Hepatocyte (in vitro differentiated cells): ENCODE measurements around the gene PTPRM. TPM values are rescaled to one million over a fixed set of nuclear protein-coding genes. Genes with fewer than 3 reads are reported as not detected.

Experiments
- DNase-seq: peaks from one replicate; pipeline ENCODE4 v3.0.0-alpha.2; 2016; ENCODE audit warnings: low spot score
- H2AFZ ChIP-seq: fragments of 200-600 bp; sonication (generic); 2 replicates; pipeline ENCODE4 v1.6.0; 2016; ENCODE audit warnings: antibody characterized with exemption, mild to moderate bottlenecking
- H3K27ac ChIP-seq: fragments of 200-600 bp; sonication (generic); 2 replicates; pipeline ENCODE4 v1.5.1; 2016; ENCODE audit warnings: mild to moderate bottlenecking
- H3K27me3 ChIP-seq: fragments of 200-600 bp; sonication (generic); 2 replicates; pipeline ENCODE4 v1.6.1; 2016
- H3K36me3 ChIP-seq: fragments of 200-600 bp; sonication (generic); replicated peaks from 2 replicates; pipeline ENCODE4 v1.5.1; 2016; ENCODE audit warnings: low read depth; ENCODE audit not compliant: insufficient read depth
- H3K4me1 ChIP-seq: fragments of 200-600 bp; sonication (generic); 2 replicates; pipeline ENCODE4 v1.5.1; 2016; ENCODE audit warnings: mild to moderate bottlenecking, moderate library complexity; ENCODE audit not compliant: insufficient read depth
- H3K4me2 ChIP-seq: fragments of 200-600 bp; sonication (generic); 2 replicates; pipeline ENCODE4 v1.6.0; 2016
- H3K4me3 ChIP-seq: fragments of 200-600 bp; sonication (generic); 2 replicates; pipeline ENCODE4 v1.5.1; 2016; ENCODE audit warnings: mild to moderate bottlenecking
- H3K79me2 ChIP-seq: fragments of 200-600 bp; sonication (generic); 2 replicates; pipeline ENCODE4 v1.6.0; 2017; ENCODE audit warnings: mild to moderate bottlenecking
- H3K9me2 ChIP-seq: fragments of 200-600 bp; sonication (generic); replicated peaks from 2 replicates; pipeline ENCODE4 v1.6.0; 2017; ENCODE audit warnings: mild to moderate bottlenecking; ENCODE audit not compliant: insufficient read depth
- H3K9me3 ChIP-seq: fragments of 200-600 bp; sonication (generic); 2 replicates; pipeline ENCODE4 v1.5.1; 2016; ENCODE audit warnings: low read depth, mild to moderate bottlenecking
- H4K20me1 ChIP-seq: fragments of 200-600 bp; sonication (generic); 2 replicates; pipeline ENCODE4 v1.6.0; 2016; ENCODE audit warnings: mild to moderate bottlenecking; ENCODE audit not compliant: insufficient read depth, poor library complexity, severe bottlenecking
- CTCF ChIP-seq: fragments of 200-600 bp; sonication (generic); IDR thresholded peaks from 2 replicates; pipeline ENCODE4 v1.5.1; 2016; ENCODE audit warnings: antibody characterized with exemption, mild to moderate bottlenecking; ENCODE audit not compliant: poor library complexity
- EZH2 ChIP-seq: fragments of 200-600 bp; sonication (generic); IDR thresholded peaks from 2 replicates; pipeline ENCODE4 v1.6.1; 2016; ENCODE audit warnings: antibody characterized with exemption, mild to moderate bottlenecking, borderline replicate concordance
- EZH2phosphoT487 ChIP-seq: fragments of 200-600 bp; sonication (generic); IDR thresholded peaks from one replicate; pipeline ENCODE4 v1.6.1; 2018; ENCODE audit warnings: antibody characterized with exemption, mild to moderate bottlenecking, low read depth, moderate library complexity; ENCODE audit not compliant: unreplicated experiment, severe bottlenecking
- WGBS: methylation state at CpG from one replicate; pipeline ENCODE4 v1.1.6; 2016; ENCODE audit warnings: low lambda C conversion rate; ENCODE audit errors: missing lambda C conversion rate; 5-methylcytosine and 5-hydroxymethylcytosine counted together
- polyA plus RNA-seq: library from polyadenylated mRNA; unstranded; fragments of >200 nt; fragmentation: Nextera tagmentation; extraction: Ambion mirVana; gene quantifications from 2 replicates; pipeline ENCODE4 v1.2.1, GENCODE V29; 2016
- total RNA-seq: library from RNA; depleted of rRNA; stranded (reverse); fragments of >200 nt; gene quantifications from 2 replicates; pipeline ENCODE4 v1.2.3, GENCODE V29; 2014

PTPRM gene
- total and polyA plus RNA-seq, 2 experiments from 2014 or later = 26.1 to 47.4 TPM

GRCh38 chr18:7757175-7757574 is 190.1 kb downstream of the PTPRM start:
- Histone ChIP-seq H3K9me3 (no peaks in the 10 kb centered on the region), H3K79me2 (peaks cover 24% of the 10 kb centered on the region), H3K27me3 (no peaks in the 10 kb centered on the region), H3K27ac (no peak overlapping the region), H4K20me1 (no peaks in the 10 kb centered on the region), H3K36me3 (no peaks in the 10 kb centered on the region), H3K9me2 (no peaks in the 10 kb centered on the region), H3K4me2 (no peak overlapping the region), H3K4me1 (peaks cover 49% of the 10 kb centered on the region), H3K4me3 (no peak overlapping the region), H2AFZ (no peak overlapping the region)
- 90% methylated on average over 2 of the region's 2 CpGs for WGBS
- no peak for DNase-seq
- TF ChIP-seq CTCF = no peak
- TF ChIP-seq EZH2 = no peak
- TF ChIP-seq EZH2phosphoT487 = no peak

GRCh38 chr18:7758764-7759163 is 191.6 kb downstream of the PTPRM start:
- 59% methylated on average over 2 of the region's 2 CpGs for WGBS
- Histone ChIP-seq H4K20me1 (no peaks in the 10 kb centered on the region), H2AFZ (no peak overlapping the region), H3K79me2 (peaks cover 21% of the 10 kb centered on the region), H3K27ac (no peak overlapping the region), H3K36me3 (no peaks in the 10 kb centered on the region), H3K4me2 (no peak overlapping the region), H3K27me3 (no peaks in the 10 kb centered on the region), H3K4me1 (peaks cover 42% of the 10 kb centered on the region), H3K9me2 (no peaks in the 10 kb centered on the region), H3K4me3 (no peak overlapping the region), H3K9me3 (no peaks in the 10 kb centered on the region)
- no peak for TF ChIP-seq EZH2phosphoT487
- no peak for TF ChIP-seq CTCF
- no peak for TF ChIP-seq EZH2
- DNase-seq = no peak

- DNase-seq = peak; percentile 44
- Histone ChIP-seq H3K27me3 (no peaks in the 10 kb centered on the region), H3K4me1 (peaks cover 19% of the 10 kb centered on the region), H2AFZ (no peak overlapping the region), H3K79me2 (peaks cover 32% of the 10 kb centered on the region), H3K9me2 (no peaks in the 10 kb centered on the region), H4K20me1 (no peaks in the 10 kb centered on the region), H3K4me2 (peak overlapping the region; percentile 46), H3K9me3 (no peaks in the 10 kb centered on the region), H3K36me3 (no peaks in the 10 kb centered on the region), H3K27ac (peak overlapping the region; percentile 64), H3K4me3 (no peak overlapping the region)
- 44% methylated on average over 6 of the region's 6 CpGs for WGBS
- TF ChIP-seq EZH2 (no peak), CTCF (no peak), EZH2phosphoT487 (no peak)
Measured at GRCh38 chr18:7760967-7761948, 194.1 kb downstream of the PTPRM start.
